HG03469 (cell line): ENCODE data around the gene CRY1.

Source experiments
- ATAC-seq: cut with Tn5 transposase; IDR thresholded peaks from one replicate; pipeline ENCODE4 v1.9.1; 2021; ENCODE audit warnings: mild to moderate bottlenecking, moderate library complexity, moderate number of reproducible peaks; ENCODE audit not compliant: unreplicated experiment

Gene CRY1

DNA sequence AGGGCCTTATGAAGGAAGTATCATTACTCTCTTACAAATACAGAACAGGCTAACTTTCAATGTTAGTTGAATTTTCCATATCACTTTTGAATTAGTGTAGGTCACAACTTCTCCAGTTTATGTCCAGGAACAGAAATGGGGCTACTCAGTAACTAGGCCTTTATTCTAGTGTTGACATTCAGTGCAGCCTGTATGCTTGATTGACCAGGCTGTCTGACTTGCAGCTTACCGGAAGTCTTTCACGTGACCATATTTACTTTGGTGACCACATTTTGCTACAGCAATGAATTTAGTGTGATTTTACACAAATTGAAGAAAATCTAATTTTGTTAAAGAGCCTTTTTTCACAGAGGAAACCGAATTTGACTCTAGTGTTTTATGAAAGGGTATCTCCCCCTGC is 118.8 kb downstream of the CRY1 start:
- ATAC-seq, result peak; percentile 76

DNA sequence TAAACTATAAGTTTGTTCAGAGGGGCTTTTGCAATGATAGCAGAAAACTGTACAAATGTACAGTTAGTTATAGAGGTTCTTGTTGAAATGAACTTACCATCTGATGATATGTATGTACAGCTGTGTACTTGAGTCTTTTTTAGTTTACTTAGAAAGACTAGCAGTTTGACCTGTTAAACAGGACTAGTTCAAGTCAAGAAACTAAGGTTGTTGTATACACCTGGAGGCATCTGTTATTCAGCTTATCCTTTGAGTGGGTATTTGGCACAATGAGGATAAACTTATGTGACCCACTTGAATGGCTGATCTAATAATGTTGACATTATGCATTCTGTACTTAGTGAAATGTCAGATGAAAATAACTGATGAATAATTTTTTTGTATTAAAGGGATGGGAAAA is 119.8 kb downstream of the CRY1 start:
- no peak for ATAC-seq

GRCh38 chr12:106971065-106971464 is 122.3 kb downstream of the CRY1 start:
- no peak for ATAC-seq

DNA sequence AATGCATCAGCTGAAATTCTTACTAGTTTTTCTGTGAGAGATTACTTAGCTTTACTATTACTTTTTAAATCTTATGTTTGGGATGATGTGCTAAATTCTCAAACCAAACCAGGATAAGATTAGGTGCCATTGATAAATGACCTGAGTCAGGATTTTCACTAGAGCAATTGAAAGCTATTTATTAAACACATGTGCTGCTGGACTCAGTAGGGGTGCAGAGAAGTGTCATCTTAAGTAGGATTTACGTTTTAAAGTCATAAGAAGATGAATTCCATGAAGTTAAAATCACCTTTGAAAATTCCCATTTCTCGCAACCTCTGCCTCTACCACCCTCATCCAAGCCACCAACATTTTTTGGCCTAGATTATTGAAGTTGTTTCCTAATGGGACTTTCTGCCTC is 128.8 kb downstream of the CRY1 start:
- ATAC-seq, result no peak

GRCh38 chr12:106962286-106962685 is 131.1 kb downstream of the CRY1 start:
- no peak for ATAC-seq

DNA sequence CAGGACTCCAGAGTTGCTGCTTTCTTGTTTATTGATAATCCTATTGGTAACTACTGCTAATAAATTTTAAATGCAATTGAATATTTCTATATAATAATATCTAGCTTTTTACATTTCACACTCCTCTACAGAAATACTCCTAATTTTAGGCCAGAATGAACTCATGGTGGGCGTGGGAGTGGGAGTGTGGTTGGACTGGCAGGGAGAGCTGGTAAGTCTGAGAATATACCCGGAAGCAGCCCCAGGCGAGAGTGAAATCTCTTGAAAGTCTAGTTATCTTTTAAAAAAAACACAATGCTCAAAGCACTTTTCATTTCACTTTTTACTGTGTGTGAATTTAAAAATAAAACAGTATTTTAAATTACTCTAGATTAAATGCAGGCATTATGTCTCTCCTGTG is 132.9 kb downstream of the CRY1 start:
- no peak for ATAC-seq

- ATAC-seq, result no peak
Observed at GRCh38 chr12:106957583-106957982, 135.8 kb downstream of the CRY1 start.

GRCh38 chr12:106956048-106956578 is 137.2 kb downstream of the CRY1 start:
- peak; percentile 14 for ATAC-seq

DNA sequence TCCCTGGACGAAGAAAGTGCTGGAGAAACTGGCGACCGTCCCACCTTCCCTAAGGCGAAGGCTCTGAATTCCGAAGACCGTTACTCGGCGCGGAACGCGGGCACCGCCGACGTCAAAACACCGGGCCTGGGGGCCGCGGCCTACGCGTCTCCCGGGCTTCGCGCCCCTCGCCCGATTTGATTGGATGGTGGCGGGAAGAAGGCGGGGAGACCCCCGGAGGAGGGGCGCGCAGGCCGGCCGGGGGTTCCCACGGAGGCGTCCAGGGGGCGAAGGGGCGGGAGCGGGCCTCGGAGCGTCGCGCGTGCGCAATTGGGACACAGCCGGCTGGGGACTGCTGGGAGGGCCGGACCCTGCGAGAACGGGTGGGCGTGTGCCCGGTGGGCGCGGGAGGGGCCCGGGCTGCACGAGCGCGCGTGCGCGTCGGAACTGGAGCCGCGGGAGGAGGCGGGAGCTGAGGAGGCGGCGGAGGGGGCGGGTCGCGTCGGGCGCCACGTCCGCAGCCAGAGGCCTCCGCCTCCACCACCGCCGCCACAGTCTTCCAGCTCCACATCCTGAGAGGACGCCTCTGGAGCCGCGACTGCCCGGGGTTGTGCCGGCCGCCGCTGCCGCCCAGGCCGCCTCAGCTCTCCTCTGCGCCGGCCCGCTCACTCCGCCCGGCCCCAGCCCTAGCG is 137.8 kb downstream of the CRY1 start, which contains the start of gene TMEM263:
Gene TMEM263, plus strand, starts transcription at position 531 of the 671 bp plus-strand sequence. CDS start 11,210 bp downstream, outside the sequence.
- ATAC-seq, result peak; percentile 48

DNA sequence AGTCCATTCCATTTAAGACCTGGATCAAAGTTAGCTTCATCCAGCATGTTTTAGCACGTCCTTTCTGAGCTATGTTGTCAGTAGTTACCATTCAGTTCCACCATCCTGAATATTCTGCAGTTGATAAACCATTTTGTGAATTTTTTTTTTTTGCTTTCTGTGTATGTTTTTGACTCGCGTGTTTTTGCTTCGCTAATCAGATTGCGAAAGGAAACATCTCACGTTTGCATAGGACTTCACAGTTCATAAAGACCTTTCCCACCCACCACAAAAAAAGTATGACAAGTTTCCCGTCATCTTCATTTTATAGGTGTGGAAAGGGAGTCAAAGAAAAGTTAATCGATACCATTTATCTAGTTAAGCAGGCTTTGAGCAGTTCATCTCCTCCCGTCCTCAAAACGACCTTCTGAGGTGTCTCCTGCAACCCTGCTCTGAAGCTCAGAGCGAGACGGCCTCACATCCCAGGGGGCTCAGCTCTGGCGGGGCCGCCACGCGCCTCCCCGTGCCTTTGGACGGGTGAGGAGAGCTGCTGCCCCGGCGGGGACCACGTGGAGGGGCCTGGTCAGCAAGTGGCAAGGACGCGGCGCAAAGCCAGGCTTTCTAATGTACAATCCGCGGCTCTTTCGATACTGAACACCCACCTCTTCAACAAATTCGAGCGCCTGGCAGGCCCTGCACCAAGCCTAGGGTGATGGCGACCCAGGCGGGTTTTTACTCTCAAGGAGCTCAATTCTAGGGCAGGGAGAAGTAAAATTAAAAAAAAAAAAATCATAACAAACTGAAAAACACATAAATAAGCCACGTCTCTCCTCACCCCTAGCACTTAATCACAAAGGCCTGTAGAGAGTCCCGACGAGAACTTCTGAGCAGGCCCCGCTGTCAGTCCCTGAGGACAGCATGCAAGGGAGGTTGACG is 138.6 kb downstream of the CRY1 start:
- no peak for ATAC-seq

GRCh38 chr12:106953352-106954250 is 139.7 kb downstream of the CRY1 start:
- no peak for ATAC-seq

- ATAC-seq, result no peak
Observed at GRCh38 chr12:106950591-106950990, 142.8 kb downstream of the CRY1 start.

DNA sequence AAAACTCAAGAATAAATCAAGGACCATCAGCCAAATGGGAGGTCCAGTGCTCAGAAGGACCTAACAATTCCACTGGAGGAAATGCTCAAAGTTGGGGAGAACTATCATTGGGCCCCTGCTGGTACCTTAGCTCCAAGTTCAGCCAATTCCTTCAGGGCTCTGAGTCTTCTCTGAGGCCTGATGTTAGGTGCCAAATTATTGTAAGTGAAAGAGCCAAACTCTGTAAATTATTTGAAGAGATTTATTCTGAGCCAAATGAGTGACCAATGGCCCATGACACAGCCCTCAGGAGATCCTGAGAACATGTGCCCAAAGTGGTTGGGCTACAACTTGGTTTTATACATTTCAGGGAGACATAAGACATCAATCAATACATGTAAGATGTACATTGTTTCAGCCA is 145.9 kb downstream of the CRY1 start:
- no peak for ATAC-seq

- ATAC-seq, result no peak
Observed at GRCh38 chr12:106945261-106945851, 148.0 kb downstream of the CRY1 start.

DNA sequence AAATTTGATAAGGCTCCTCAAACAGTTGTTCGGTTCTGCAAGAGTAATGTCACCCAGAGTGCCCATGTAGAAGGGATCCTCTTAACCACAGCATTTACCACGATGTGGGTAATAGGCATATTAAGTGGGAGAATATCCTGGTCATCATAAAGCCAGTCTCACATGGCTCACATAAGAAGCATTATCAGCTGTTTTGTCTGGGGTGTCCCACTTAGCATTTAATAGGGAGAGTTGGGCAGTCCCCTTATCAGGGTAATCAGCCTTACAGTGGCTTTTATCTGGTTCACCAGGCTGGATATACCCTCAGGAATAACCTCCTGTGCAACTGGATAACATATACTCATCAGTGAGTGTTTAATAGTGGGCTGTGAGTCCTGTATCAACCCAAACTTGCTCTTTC is 150.6 kb downstream of the CRY1 start:
- no peak for ATAC-seq

- no peak for ATAC-seq
Observed at GRCh38 chr12:106941481-106942156, 151.7 kb downstream of the CRY1 start.
